K562 (cell line): Measurements from ENCODE around the gene ERF. TPM values are rescaled to one million over a fixed set of nuclear protein-coding genes. Genes with fewer than 3 reads are reported as not detected.
A peak's percentile ranks its signal among the peaks of the same experiment; 100 is the strongest.

Experiments
- ATF3 ChIP-seq, 2 experiments: fragments of 450-650 bp in 1 of 2; sonication (generic) in 1 of 2; formaldehyde crosslinking in 1 of 2; IDR thresholded peaks in 1 of 2; conservative IDR thresholded peaks in 1 of 2; 2 replicates each; pipeline versions ENCODE4 v1.6.1 to v1.8.1; 2016 to 2023; ENCODE audit warnings: mild to moderate bottlenecking in 2 of 2, moderate library complexity in 2 of 2, inconsistent platforms in 1 of 2, missing genetic modification reagents in 1 of 2
- CTCF ChIP-seq, 3 experiments: IDR thresholded peaks in 2 of 3; conservative IDR thresholded peaks in 1 of 3; 2 replicates each; pipeline ENCODE4 v1.5.1; 2011 to 2012; ENCODE audit warnings: low read length in 3 of 3, mild to moderate bottlenecking in 3 of 3, control low read depth in 2 of 3, improper control_type of control experiment in 1 of 3, inconsistent platforms in 1 of 3, low read depth in 1 of 3, mixed read lengths in 1 of 3, moderate library complexity in 1 of 3; ENCODE audit not compliant: insufficient read depth in 2 of 3
- EHMT2 ChIP-seq: fragments of 450-650 bp; IDR thresholded peaks from 2 replicates; pipeline ENCODE4 v1.6.1; 2018; ENCODE audit warnings: antibody characterized with exemption
- GTF2F1 ChIP-seq: IDR thresholded peaks from 2 replicates; pipeline ENCODE4 v1.6.1; 2011; ENCODE audit warnings: low read depth, low read length, improper control_type of control experiment
- KLF13 ChIP-seq: fragments of 450-650 bp; IDR thresholded peaks from 2 replicates; pipeline ENCODE4 v1.6.1; 2016; ENCODE audit warnings: missing genetic modification characterization, low read depth, mild to moderate bottlenecking, missing compliant biosample characterization, moderate library complexity, borderline replicate concordance
- MTA3 ChIP-seq: fragments of 450-650 bp; formaldehyde crosslinking; IDR thresholded peaks from 2 replicates; pipeline ENCODE4 v1.6.1; 2017; ENCODE audit warnings: mild to moderate bottlenecking, borderline replicate concordance
- NFIC ChIP-seq: fragments of 450-650 bp; IDR thresholded peaks from 2 replicates; pipeline ENCODE4 v1.6.1; 2017; ENCODE audit warnings: mild to moderate bottlenecking, inconsistent platforms
- PHB ChIP-seq: fragments of 250-450 bp; sonication (Bioruptor Pico); IDR thresholded peaks from 2 replicates; pipeline ENCODE4 v1.5.0; 2021
- REST ChIP-seq, 2 experiments: fragments of 450-650 bp; formaldehyde crosslinking in 1 of 2; IDR thresholded peaks; 2 replicates each; pipeline versions ENCODE4 v1.4.0 to v1.6.1; 2014 to 2020; ENCODE audit warnings: mild to moderate bottlenecking in 2 of 2, borderline replicate concordance in 1 of 2, low read depth in 1 of 2
- SPI1 ChIP-seq: IDR thresholded peaks from 2 replicates; pipeline ENCODE4 v1.6.1; 2011; ENCODE audit warnings: low read depth, low read length, control low read depth, borderline replicate concordance
- TEAD4 ChIP-seq, 2 experiments: sonication (generic) in 1 of 2; formaldehyde crosslinking in 1 of 2; IDR thresholded peaks; 2 replicates each; pipeline versions ENCODE4 v1.6.1 to v1.8.0; 2012 to 2022; ENCODE audit warnings: borderline replicate concordance in 1 of 2, inconsistent platforms in 1 of 2, low read length in 1 of 2, mild to moderate bottlenecking in 1 of 2, missing genetic modification reagents in 1 of 2
- ZBTB7A ChIP-seq: IDR thresholded peaks from 2 replicates; pipeline ENCODE4 v1.6.1; 2011; ENCODE audit warnings: low read depth, mild to moderate bottlenecking, low read length, moderate library complexity, borderline replicate concordance; ENCODE audit not compliant: control insufficient read depth
- ZFPM2 ChIP-seq: fragments of 250-450 bp; sonication (Bioruptor Pico); IDR thresholded peaks from 2 replicates; pipeline ENCODE4 v1.5.1; 2022; ENCODE audit warnings: mild to moderate bottlenecking
- ZNF23 ChIP-seq: fragments of 250-450 bp; sonication (Bioruptor Pico); IDR thresholded peaks from 2 replicates; pipeline ENCODE4 v1.4.0; 2020; ENCODE audit warnings: mild to moderate bottlenecking
- ZNF408 ChIP-seq: fragments of 250-450 bp; sonication (Bioruptor Pico); IDR thresholded peaks from 2 replicates; pipeline ENCODE4 v1.4.0; 2020; ENCODE audit warnings: low read depth, mild to moderate bottlenecking, moderate library complexity
- polyA plus RNA-seq, 8 experiments: library from polyadenylated mRNA; depleted of rRNA in 4 of 8; stranded (reverse) in 5 of 8; unstranded in 3 of 8; fragments of >200 nt; fragmentation: Nextera tagmentation in 2 of 8; fragmentation: Illumina TruSeq in 1 of 8; extraction: Ambion mirVana in 2 of 8; extraction: Trizol in 1 of 8; gene quantifications; 2 replicates each; pipeline versions ENCODE4 v1.2.1 to v1.2.3, GENCODE V29; 2011 to 2014; ENCODE audit warnings: inconsistent platforms in 1 of 8, missing spikeins in 1 of 8
- total RNA-seq, 7 experiments: library from RNA; depleted of rRNA in 6 of 7; stranded (reverse); fragments of >200 nt in 6 of 7; fragmentation: Illumina TruSeq in 2 of 7; extraction: Trizol in 2 of 7; gene quantifications; 2 replicates each; pipeline versions ENCODE4 v1.2.1 to v1.2.3, GENCODE V29; 2011 to 2021; ENCODE audit warnings: low replicate concordance in 1 of 7

ERF gene
- total and polyA plus RNA-seq, 9 of the 15 experiments (the other 6 are each of a cell fraction or from before 2014, with no cell fraction given) = 0.03 to 75.4 (median 27.0) TPM

GRCh38 chr19:42246143-42246921, 8.6 kb downstream of the ERF start (continued):
- TF ChIP-seq REST (IDR thresholded peaks at IDR 0.05; ENCODE audit: borderline replicate concordance) (peak; percentile 83), REST (CRISPR knock-in tag; IDR thresholded peaks at IDR 0.05; ENCODE audit: low read depth) (no peak), SPI1 (no peak), PHB (no peak), ZNF23 (no peak), TEAD4 (IDR thresholded peaks at IDR 0.05; ENCODE audit: low read length) (no peak), TEAD4 (CRISPR knock-in tag; IDR thresholded peaks at IDR 0.05; ENCODE audit: borderline replicate concordance) (no peak), ZBTB7A (no peak), KLF13 (tag) (no peak), MTA3 (0 out of 2 replicates have a peak, but pooled peaks have one; percentile 36), GTF2F1 (no peak), CTCF (IDR thresholded peaks at IDR 0.05 in 2 of 3, conservative IDR thresholded peaks at IDR 0.05 in 1 of 3; ENCODE audit: insufficient read depth in 2 of 3, low read depth in 1 of 3, low read length in 3 of 3) (peak; percentile 67 to 76 (median 74)), ZNF408 (CRISPR knock-in tag) (no peak), EHMT2 (no peak), NFIC (0 out of 2 replicates have a peak, but pooled peaks have one; percentile 11), ZFPM2 (no peak), ATF3 (IDR thresholded peaks at IDR 0.05) (peak; percentile 41), ATF3 (CRISPR knock-in tag; conservative IDR thresholded peaks at IDR 0.05) (no peak)
